HepG2 (cell line): ENCODE results near the gene ACOT4. TPM values are rescaled to one million over a fixed set of nuclear protein-coding genes. Genes with fewer than 3 reads are reported as not detected.
"Not testable (repeated sequence)": the region's sequence is repeated elsewhere in the genome, so short reads cannot be mapped to it uniquely, and the experiment has no call there.

Experiments
- HOXA3 ChIP-seq: sonication (generic); formaldehyde crosslinking; IDR thresholded peaks from 2 replicates; pipeline ENCODE4 v1.5.0; 2020; ENCODE audit warnings: missing genetic modification reagents
- HOXA5 ChIP-seq: sonication (generic); formaldehyde crosslinking; IDR thresholded peaks from 2 replicates; pipeline ENCODE4 v1.4.0; 2020; ENCODE audit warnings: missing genetic modification reagents
- MAZ ChIP-seq, 2 experiments: sonication (generic) in 1 of 2; formaldehyde crosslinking in 1 of 2; IDR thresholded peaks; 2 replicates each; pipeline versions ENCODE4 v1.5.0 to v1.6.1; 2012 to 2020; ENCODE audit warnings: low read depth in 2 of 2, mild to moderate bottlenecking in 2 of 2, borderline replicate concordance in 1 of 2, improper control_type of control experiment in 1 of 2, low read length in 1 of 2, missing genetic modification reagents in 1 of 2, moderate library complexity in 1 of 2
- MEIS1 ChIP-seq: sonication (generic); formaldehyde crosslinking; IDR thresholded peaks from 2 replicates; pipeline ENCODE4 v1.9.0; 2021; ENCODE audit warnings: mild to moderate bottlenecking, missing genetic modification reagents, moderate library complexity, borderline replicate concordance
- MYC ChIP-seq: sonication (generic); formaldehyde crosslinking; IDR thresholded peaks from 2 replicates; pipeline ENCODE4 v1.9.0; 2021; ENCODE audit warnings: missing genetic modification reagents, borderline replicate concordance
- ZGPAT ChIP-seq: IDR thresholded peaks from 2 replicates; pipeline ENCODE4 v1.6.1; 2016; ENCODE audit warnings: mild to moderate bottlenecking
- ZNF276 ChIP-seq: sonication (generic); formaldehyde crosslinking; IDR thresholded peaks from 2 replicates; pipeline ENCODE4 v1.4.0; 2020; ENCODE audit warnings: mild to moderate bottlenecking, low read depth, missing genetic modification reagents
- ZNF75D ChIP-seq: sonication (generic); formaldehyde crosslinking; IDR thresholded peaks from 2 replicates; pipeline ENCODE4 v1.8.1; 2023; ENCODE audit warnings: missing genetic modification reagents, mild to moderate bottlenecking, borderline replicate concordance
- ZNF775 ChIP-seq: sonication (generic); formaldehyde crosslinking; IDR thresholded peaks from 2 replicates; pipeline ENCODE4 v1.4.0; 2020; ENCODE audit warnings: missing genetic modification reagents, mild to moderate bottlenecking, moderate library complexity, borderline replicate concordance
- ZSCAN25 ChIP-seq: sonication (generic); formaldehyde crosslinking; IDR thresholded peaks from 2 replicates; pipeline ENCODE4 v1.8.0; 2022; ENCODE audit warnings: mild to moderate bottlenecking, missing genetic modification reagents
- ZSCAN29 ChIP-seq: sonication (generic); formaldehyde crosslinking; conservative IDR thresholded peaks from 2 replicates; pipeline ENCODE4 v1.4.0; 2020; ENCODE audit warnings: mild to moderate bottlenecking, missing genetic modification reagents
- ZSCAN31 ChIP-seq: sonication (generic); formaldehyde crosslinking; IDR thresholded peaks from 2 replicates; pipeline ENCODE4 v1.5.0; 2020; ENCODE audit warnings: low read depth, mild to moderate bottlenecking, missing genetic modification reagents
- polyA plus RNA-seq, 8 experiments: library from polyadenylated mRNA; depleted of rRNA in 3 of 8; stranded (reverse) in 7 of 8; unstranded in 1 of 8; fragments of >200 nt; fragmentation: Illumina TruSeq in 4 of 8; extraction: Trizol in 4 of 8; gene quantifications; 2 replicates each; pipeline versions ENCODE4 v1.2.1 to v1.2.3, GENCODE V29; 2011 to 2016; ENCODE audit warnings: low read depth in 4 of 8, missing spikeins in 1 of 8, mixed read lengths in 1 of 8; ENCODE audit not compliant: insufficient read depth in 1 of 8
- total RNA-seq, 5 experiments: library from RNA; depleted of rRNA; stranded (reverse); fragments of >200 nt; fragmentation: Illumina TruSeq; extraction: Trizol; gene quantifications; 2 replicates each; pipeline ENCODE4 v1.2.3, GENCODE V29; 2016; ENCODE audit warnings: low read depth in 1 of 5
- TF ChIP-seq, protein P1 (sequence below): sonication (generic); formaldehyde crosslinking; conservative IDR thresholded peaks from 2 replicates; pipeline ENCODE4 v1.8.1; 2023; ENCODE audit warnings: missing genetic modification reagents
- TF ChIP-seq, protein P2 (sequence below): sonication (generic); formaldehyde crosslinking; IDR thresholded peaks from 2 replicates; pipeline ENCODE4 v1.4.0; 2020; ENCODE audit warnings: missing genetic modification reagents
- TF ChIP-seq, protein P3 (sequence below): sonication (generic); formaldehyde crosslinking; IDR thresholded peaks from 2 replicates; pipeline ENCODE4 v1.8.0; 2022; ENCODE audit warnings: mild to moderate bottlenecking, missing genetic modification reagents, borderline replicate concordance

ACOT4 gene
- total and polyA plus RNA-seq, 2 of the 13 experiments (the other 11 are each of a cell fraction or from before 2014, with no cell fraction given), result 0.04 to 0.05 TPM

GRCh38 chr14:73569185-73569958 is 22.3 kb upstream of the ACOT4 start, which contains the start of gene ACOT2 (continued):
- TF ChIP-seq, protein P1, sequence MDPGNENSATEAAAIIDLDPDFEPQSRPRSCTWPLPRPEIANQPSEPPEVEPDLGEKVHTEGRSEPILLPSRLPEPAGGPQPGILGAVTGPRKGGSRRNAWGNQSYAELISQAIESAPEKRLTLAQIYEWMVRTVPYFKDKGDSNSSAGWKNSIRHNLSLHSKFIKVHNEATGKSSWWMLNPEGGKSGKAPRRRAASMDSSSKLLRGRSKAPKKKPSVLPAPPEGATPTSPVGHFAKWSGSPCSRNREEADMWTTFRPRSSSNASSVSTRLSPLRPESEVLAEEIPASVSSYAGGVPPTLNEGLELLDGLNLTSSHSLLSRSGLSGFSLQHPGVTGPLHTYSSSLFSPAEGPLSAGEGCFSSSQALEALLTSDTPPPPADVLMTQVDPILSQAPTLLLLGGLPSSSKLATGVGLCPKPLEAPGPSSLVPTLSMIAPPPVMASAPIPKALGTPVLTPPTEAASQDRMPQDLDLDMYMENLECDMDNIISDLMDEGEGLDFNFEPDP (CRISPR knock-in tag), result 0 out of 2 replicates have a peak, but pooled peaks have one; percentile 50
- peak; percentile 47; the same call in 1 of the 2 replicates for TF ChIP-seq ZSCAN29 (CRISPR knock-in tag)
- TF ChIP-seq ZSCAN31, result peak; percentile 80
- TF ChIP-seq, protein P2, sequence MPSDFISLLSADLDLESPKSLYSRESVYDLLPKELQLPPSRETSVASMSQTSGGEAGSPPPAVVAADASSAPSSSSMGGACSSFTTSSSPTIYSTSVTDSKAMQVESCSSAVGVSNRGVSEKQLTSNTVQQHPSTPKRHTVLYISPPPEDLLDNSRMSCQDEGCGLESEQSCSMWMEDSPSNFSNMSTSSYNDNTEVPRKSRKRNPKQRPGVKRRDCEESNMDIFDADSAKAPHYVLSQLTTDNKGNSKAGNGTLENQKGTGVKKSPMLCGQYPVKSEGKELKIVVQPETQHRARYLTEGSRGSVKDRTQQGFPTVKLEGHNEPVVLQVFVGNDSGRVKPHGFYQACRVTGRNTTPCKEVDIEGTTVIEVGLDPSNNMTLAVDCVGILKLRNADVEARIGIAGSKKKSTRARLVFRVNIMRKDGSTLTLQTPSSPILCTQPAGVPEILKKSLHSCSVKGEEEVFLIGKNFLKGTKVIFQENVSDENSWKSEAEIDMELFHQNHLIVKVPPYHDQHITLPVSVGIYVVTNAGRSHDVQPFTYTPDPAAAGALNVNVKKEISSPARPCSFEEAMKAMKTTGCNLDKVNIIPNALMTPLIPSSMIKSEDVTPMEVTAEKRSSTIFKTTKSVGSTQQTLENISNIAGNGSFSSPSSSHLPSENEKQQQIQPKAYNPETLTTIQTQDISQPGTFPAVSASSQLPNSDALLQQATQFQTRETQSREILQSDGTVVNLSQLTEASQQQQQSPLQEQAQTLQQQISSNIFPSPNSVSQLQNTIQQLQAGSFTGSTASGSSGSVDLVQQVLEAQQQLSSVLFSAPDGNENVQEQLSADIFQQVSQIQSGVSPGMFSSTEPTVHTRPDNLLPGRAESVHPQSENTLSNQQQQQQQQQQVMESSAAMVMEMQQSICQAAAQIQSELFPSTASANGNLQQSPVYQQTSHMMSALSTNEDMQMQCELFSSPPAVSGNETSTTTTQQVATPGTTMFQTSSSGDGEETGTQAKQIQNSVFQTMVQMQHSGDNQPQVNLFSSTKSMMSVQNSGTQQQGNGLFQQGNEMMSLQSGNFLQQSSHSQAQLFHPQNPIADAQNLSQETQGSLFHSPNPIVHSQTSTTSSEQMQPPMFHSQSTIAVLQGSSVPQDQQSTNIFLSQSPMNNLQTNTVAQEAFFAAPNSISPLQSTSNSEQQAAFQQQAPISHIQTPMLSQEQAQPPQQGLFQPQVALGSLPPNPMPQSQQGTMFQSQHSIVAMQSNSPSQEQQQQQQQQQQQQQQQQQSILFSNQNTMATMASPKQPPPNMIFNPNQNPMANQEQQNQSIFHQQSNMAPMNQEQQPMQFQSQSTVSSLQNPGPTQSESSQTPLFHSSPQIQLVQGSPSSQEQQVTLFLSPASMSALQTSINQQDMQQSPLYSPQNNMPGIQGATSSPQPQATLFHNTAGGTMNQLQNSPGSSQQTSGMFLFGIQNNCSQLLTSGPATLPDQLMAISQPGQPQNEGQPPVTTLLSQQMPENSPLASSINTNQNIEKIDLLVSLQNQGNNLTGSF (CRISPR knock-in tag), result peak; percentile 54
- TF ChIP-seq ZNF276 (CRISPR knock-in tag), result peak; percentile 90; the same call in 1 of the 2 replicates
- TF ChIP-seq ZNF775 (CRISPR knock-in tag), result 0 out of 2 replicates have a peak, but pooled peaks have one; percentile 36
- peak; percentile 43; the same call in 1 of the 2 replicates for TF ChIP-seq ZNF75D (CRISPR knock-in tag)
- TF ChIP-seq, protein P3, sequence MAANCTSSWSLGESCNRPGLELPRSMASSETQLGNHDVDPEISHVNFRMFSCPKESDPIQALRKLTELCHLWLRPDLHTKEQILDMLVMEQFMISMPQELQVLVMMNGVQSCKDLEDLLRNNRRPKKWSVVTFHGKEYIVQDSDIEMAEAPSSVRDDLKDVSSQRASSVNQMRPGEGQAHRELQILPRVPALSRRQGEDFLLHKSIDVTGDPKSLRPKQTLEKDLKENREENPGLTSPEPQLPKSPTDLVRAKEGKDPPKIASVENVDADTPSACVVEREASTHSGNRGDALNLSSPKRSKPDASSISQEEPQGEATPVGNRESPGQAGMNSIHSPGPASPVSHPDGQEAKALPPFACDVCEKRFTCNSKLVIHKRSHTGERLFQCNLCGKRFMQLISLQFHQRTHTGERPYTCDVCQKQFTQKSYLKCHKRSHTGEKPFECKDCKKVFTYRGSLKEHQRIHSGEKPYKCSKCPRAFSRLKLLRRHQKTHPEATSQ (CRISPR knock-in tag), result 0 out of 2 replicates have a peak, but pooled peaks have one; percentile 8
- peak; percentile 43; the same call in 1 of the 2 replicates for TF ChIP-seq ZSCAN25 (CRISPR knock-in tag)
- TF ChIP-seq MAZ (IDR thresholded peaks at IDR 0.05; ENCODE audit: borderline replicate concordance, low read depth, low read length), result not testable (repeated sequence)
- 0 out of 2 replicates have a peak, but pooled peaks have one; percentile 76 for TF ChIP-seq MAZ (CRISPR knock-in tag; IDR thresholded peaks at IDR 0.05; ENCODE audit: low read depth)
- TF ChIP-seq MYC (CRISPR knock-in tag), result peak; percentile 77
- 0 out of 2 replicates have a peak, but pooled peaks have one; percentile 71 for TF ChIP-seq ZGPAT (CRISPR knock-in tag)
- TF ChIP-seq HOXA3 (CRISPR knock-in tag), result peak; percentile 54
- peak; percentile 20; the same call in 1 of the 2 replicates for TF ChIP-seq MEIS1
- TF ChIP-seq HOXA5 (CRISPR knock-in tag), result peak; percentile 35; the same call in 1 of the 2 replicates
